Activated T-helper 1 cell treated with anti-CD3 and anti-CD28 coated beads, Interleukin-2, amount 50 U/mL, for 16 hours (primary cell): ENCODE measurements around the gene C20orf144.

Source experiments
- DNase-seq, 2 donors: peaks; one replicate each; pipeline ENCODE4 v3.0.0-alpha.2; 2020; ENCODE audit warnings: low read depth in 1 of 2, low spot score in 1 of 2

Gene C20orf144

GRCh38 chr20:33664085-33664761, 2.1 kb downstream of the C20orf144 start:
- no peak for DNase-seq

GRCh38 chr20:33664762-33665144, 2.6 kb downstream of the C20orf144 start:
- no peak for DNase-seq

GRCh38 chr20:33666293-33667244, 4.4 kb downstream of the C20orf144 start, which contains the start of gene ACTL10:
ACTL10 (plus strand) TSS chr20:33666943; CDS start chr20:33667498, 555 bp downstream.
- peak; percentile 54 to 68 for DNase-seq

GRCh38 chr20:33667245-33667675, 5.1 kb downstream of the C20orf144 start:
- DNase-seq: peak in 1 of 2 donors; percentile 27

- peak; percentile 51 to 70 for DNase-seq
Observed at GRCh38 chr20:33667676-33668465, 5.7 kb downstream of the C20orf144 start.

GRCh38 chr20:33668466-33669155, 6.5 kb downstream of the C20orf144 start:
- DNase-seq: no peak

- DNase-seq: no peak
Observed at GRCh38 chr20:33669224-33669623, 7.1 kb downstream of the C20orf144 start.

GRCh38 chr20:33669873-33670640, 7.9 kb downstream of the C20orf144 start:
- DNase-seq: no peak

- no peak for DNase-seq
Observed at GRCh38 chr20:33670715-33671499, 8.8 kb downstream of the C20orf144 start.

- no peak for DNase-seq
Observed at GRCh38 chr20:33671573-33672288, 9.6 kb downstream of the C20orf144 start.

GRCh38 chr20:33672426-33673113, 10.4 kb downstream of the C20orf144 start:
- DNase-seq: no peak

- no peak for DNase-seq
Observed at GRCh38 chr20:33673114-33673409, 10.9 kb downstream of the C20orf144 start.

GRCh38 chr20:33673410-33674293, 11.5 kb downstream of the C20orf144 start:
- DNase-seq: no peak

GRCh38 chr20:33674294-33675135, 12.4 kb downstream of the C20orf144 start, which contains the start of gene NECAB3:
NECAB3 (minus strand) TSS chr20:33674428; CDS start chr20:33674352, 76 bp downstream.
- DNase-seq: peak in 1 of 2 donors; percentile 47

- DNase-seq: no peak
Observed at GRCh38 chr20:33675136-33675959, 13.2 kb downstream of the C20orf144 start.
